Right atrium auricular region (tissue), 2 donors: ENCODE results near the gene SMPD3. TPM values are rescaled to one million over a fixed set of nuclear protein-coding genes. Genes with fewer than 3 reads are reported as not detected.

Experiments used
- DNase-seq: peaks from one replicate; pipeline ENCODE4 v3.0.0-alpha.2; 2019; ENCODE audit warnings: low spot score
- H3K27ac ChIP-seq, 2 donors: fragments of 200-600 bp; sonication (generic); 1 replicate in 1 of 2; 2 replicates in 1 of 2; pipeline ENCODE4 v1.5.1; 2016 to 2019
- H3K27me3 ChIP-seq, 2 donors: fragments of 200-600 bp; sonication (generic); one replicate each; pipeline versions ENCODE4 v1.5.1 to v1.6.0; 2017 to 2019
- H3K36me3 ChIP-seq: fragments of 200-600 bp; sonication (generic); one replicate; pipeline ENCODE4 v1.5.1; 2016
- H3K4me1 ChIP-seq, 2 donors: fragments of 200-600 bp; sonication (generic); one replicate each; pipeline versions ENCODE4 v1.5.1 to v1.6.0; 2017 to 2019
- H3K4me3 ChIP-seq, 2 donors: fragments of 200-600 bp; sonication (generic); 1 replicate in 1 of 2; 2 replicates in 1 of 2; pipeline ENCODE4 v1.5.1; 2017 to 2019; ENCODE audit warnings: mild to moderate bottlenecking in 1 of 2, moderate library complexity in 1 of 2
- H3K9me3 ChIP-seq, 2 donors: fragments of 200-600 bp; sonication (generic); one replicate each; pipeline ENCODE4 v1.5.1; 2019
- total RNA-seq, 2 donors: library from RNA; depleted of rRNA; stranded (reverse); fragments of >200 nt; gene quantifications; one replicate each; pipeline ENCODE4 v1.1.0, GENCODE V29; 2016
- TF ChIP-seq, protein P1 (sequence below), 2 donors: fragments of 200-600 bp; sonication (generic); IDR thresholded peaks; one replicate each; pipeline ENCODE4 v1.5.1; 2019; ENCODE audit warnings: antibody characterized with exemption in 2 of 2

The SMPD3 gene
- total RNA-seq, 2 donors from 2014 or later, result 3.0 to 4.4 TPM

DNA sequence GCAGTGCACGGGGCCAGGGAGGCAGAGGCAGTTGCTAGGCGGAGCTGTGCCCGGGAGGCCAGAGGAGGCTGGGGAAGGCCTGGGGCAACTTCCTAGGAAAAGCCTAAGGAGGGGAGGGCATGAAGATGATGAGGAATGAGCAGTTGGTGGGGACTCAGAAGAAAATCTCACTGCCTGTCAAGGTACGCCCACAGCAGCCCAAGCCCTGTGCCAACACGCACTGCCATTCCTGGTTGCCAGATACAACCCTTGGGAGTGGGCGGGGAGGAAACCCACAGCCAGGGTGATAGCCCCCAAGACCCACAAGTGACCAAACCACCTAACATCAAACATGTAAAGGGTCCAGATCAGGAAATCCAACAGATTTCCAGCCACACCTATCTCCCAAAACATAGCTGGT is 36.2 kb downstream of the SMPD3 start:
- H3K4me1 ChIP-seq, result no peaks in the 10 kb centered on the region
- no peak overlapping the region for H3K4me3 ChIP-seq
- peaks cover 0 to 3% of the 10 kb centered on the region in 2 donors for H3K27me3 ChIP-seq
- TF ChIP-seq, protein P1, sequence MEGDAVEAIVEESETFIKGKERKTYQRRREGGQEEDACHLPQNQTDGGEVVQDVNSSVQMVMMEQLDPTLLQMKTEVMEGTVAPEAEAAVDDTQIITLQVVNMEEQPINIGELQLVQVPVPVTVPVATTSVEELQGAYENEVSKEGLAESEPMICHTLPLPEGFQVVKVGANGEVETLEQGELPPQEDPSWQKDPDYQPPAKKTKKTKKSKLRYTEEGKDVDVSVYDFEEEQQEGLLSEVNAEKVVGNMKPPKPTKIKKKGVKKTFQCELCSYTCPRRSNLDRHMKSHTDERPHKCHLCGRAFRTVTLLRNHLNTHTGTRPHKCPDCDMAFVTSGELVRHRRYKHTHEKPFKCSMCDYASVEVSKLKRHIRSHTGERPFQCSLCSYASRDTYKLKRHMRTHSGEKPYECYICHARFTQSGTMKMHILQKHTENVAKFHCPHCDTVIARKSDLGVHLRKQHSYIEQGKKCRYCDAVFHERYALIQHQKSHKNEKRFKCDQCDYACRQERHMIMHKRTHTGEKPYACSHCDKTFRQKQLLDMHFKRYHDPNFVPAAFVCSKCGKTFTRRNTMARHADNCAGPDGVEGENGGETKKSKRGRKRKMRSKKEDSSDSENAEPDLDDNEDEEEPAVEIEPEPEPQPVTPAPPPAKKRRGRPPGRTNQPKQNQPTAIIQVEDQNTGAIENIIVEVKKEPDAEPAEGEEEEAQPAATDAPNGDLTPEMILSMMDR (IDR thresholded peaks at IDR 0.05), result no peak
- H3K36me3 ChIP-seq, result no peaks in the 10 kb centered on the region
- DNase-seq, result no peak
- no peak overlapping the region for H3K27ac ChIP-seq
- no peaks in the 10 kb centered on the region for H3K9me3 ChIP-seq

DNA sequence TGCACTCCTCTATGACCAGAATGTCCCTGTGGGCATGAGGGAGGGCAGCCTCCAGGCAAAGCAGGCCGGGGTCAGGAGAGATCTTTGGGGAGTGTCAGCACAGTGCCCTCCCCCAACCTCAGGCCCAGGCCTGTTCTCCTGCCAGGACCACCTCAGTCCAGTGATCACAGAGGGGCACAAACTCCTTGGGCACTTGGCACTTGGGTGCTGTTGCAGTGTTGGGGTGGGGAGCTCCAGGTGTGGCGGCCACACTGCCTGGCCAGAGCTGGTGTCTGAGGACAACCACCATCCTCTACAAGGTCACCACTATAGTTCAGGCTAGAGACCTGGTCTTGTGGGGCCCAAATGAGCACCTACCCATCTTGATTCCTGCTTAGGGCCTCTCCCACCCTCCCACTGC is 37.2 kb downstream of the SMPD3 start:
- no peak for DNase-seq
- H3K27me3 ChIP-seq, result peaks cover 0 to 3% of the 10 kb centered on the region in 2 donors
- TF ChIP-seq, protein P1 (IDR thresholded peaks at IDR 0.05), result no peak
- no peak overlapping the region for H3K4me3 ChIP-seq
- no peaks in the 10 kb centered on the region for H3K36me3 ChIP-seq
- no peaks in the 10 kb centered on the region for H3K9me3 ChIP-seq
- H3K4me1 ChIP-seq, result no peaks in the 10 kb centered on the region
- H3K27ac ChIP-seq, result no peak overlapping the region

DNA sequence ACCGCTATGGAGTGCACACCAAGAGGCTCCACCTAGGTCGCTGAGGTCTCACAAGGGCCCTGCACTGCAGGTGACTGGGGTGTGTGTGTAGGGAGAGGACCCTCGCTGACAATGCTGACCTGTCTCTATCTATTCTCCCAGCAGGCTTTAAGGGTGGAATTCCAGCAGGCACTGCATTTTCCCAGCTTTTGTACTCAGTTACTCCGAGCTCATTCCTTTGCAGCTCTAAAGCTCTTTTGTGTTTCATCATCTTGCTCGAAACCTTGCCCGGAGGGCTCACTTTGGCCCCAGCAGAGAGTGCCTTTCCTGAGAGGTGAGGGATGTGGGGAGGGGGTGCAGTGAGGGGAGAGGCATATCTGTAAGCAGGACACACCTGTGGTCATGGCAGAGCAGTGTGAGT is 39.3 kb downstream of the SMPD3 start:
- no peak for DNase-seq
- TF ChIP-seq, protein P1 (IDR thresholded peaks at IDR 0.05), result no peak
- no peak overlapping the region for H3K27ac ChIP-seq

DNA sequence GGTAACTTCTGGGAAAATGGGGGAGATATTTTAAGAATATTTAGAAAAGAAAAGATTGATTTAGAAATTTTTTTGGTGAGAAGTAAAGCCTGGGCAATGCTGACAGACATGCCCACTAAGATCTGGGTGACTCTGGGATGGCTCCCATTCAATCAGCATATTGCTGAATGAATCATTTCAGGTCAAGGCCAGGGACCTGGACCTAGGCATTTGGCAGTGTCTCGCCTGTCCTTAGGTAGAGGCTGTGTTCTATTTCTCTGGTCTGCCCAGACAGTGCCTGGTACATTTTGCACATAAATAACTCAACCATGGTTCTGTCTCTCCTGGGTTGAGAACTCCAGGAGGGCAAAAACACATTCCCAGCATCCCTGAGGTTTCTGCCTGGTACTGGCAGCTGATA is 39.9 kb downstream of the SMPD3 start:
- no peak for DNase-seq
- Histone ChIP-seq H3K36me3 (no peaks in the 10 kb centered on the region), H3K27ac (no peak overlapping the region), H3K4me1 (no peaks in the 10 kb centered on the region), H3K9me3 (no peaks in the 10 kb centered on the region), H3K27me3 (peaks cover 0 to 3% of the 10 kb centered on the region in 2 donors), H3K4me3 (no peak overlapping the region)
- TF ChIP-seq, protein P1 (IDR thresholded peaks at IDR 0.05), result no peak

More for the DNA sequence above, 39.3 kb downstream of the SMPD3 start:
- Histone ChIP-seq H3K27me3 (peaks cover 0 to 3% of the 10 kb centered on the region in 2 donors), H3K9me3 (no peaks in the 10 kb centered on the region), H3K4me1 (no peaks in the 10 kb centered on the region), H3K4me3 (no peak overlapping the region), H3K36me3 (no peaks in the 10 kb centered on the region)

DNA sequence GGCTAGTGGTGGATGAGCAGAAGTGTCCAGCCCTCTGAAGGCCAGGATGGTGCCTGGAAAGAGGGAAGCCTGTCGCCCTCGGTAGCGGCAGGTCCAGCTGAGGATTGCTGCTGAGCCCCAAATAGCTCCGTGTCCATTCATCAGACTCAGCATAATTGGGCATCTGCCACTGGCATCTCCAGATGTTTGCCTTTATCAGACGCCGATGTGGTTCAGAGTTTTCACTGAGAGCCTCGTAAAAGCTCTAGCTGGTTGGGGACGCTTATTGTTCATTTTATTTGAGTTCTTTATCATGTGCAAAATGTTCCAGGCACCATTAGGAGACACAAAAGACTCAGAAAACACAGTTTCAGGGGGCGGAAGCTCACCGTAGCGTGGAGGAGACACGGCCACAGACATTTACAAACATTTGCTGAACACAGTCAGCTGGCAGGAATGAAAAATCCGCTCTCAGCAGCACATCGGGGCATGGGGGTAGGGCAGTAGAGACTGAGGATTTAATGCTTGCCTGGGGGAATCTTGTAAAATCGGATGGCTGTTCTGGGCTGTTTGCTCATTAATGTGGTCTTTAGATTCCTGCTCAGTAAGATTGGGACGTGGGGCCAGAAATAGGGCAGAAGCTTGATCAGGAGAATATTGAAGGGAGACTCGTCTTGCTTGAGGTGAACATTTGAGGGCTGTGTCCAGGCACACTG is 41.7 kb downstream of the SMPD3 start:
- Histone ChIP-seq H3K36me3 (no peaks in the 10 kb centered on the region), H3K4me1 (no peaks in the 10 kb centered on the region), H3K27me3 (peaks cover 0 to 3% of the 10 kb centered on the region in 2 donors), H3K9me3 (no peaks in the 10 kb centered on the region), H3K27ac (no peak overlapping the region), H3K4me3 (no peak overlapping the region)
- TF ChIP-seq, protein P1 (IDR thresholded peaks at IDR 0.05), result no peak
- DNase-seq, result no peak
